Gastroesophageal sphincter (tissue), 4 donors: ENCODE measurements around the gene KRTAP4-5. TPM values are rescaled to one million over a fixed set of nuclear protein-coding genes. Genes with fewer than 3 reads are reported as not detected.

ENCODE experiments used
- ATAC-seq: fragments of 150-250 bp; one replicate; pipeline ENCODE4 v1.9.1; 2016; ENCODE audit warnings: mild to moderate bottlenecking, moderate library complexity
- H3K27ac ChIP-seq, 4 donors: fragments of 200-600 bp; sonication (generic) in 3 of 4; 1 replicate in 3 of 4; 2 replicates in 1 of 4; pipeline ENCODE4 v1.5.1; 2016 to 2019
- H3K27me3 ChIP-seq: fragments of 200-600 bp; sonication (generic); one replicate; pipeline ENCODE4 v1.5.1; 2019
- H3K36me3 ChIP-seq, 2 donors: fragments of 200-600 bp; sonication (generic); one replicate each; pipeline ENCODE4 v1.5.1; 2019; ENCODE audit warnings: control low read depth in 1 of 2
- H3K4me1 ChIP-seq, 3 donors: fragments of 200-600 bp; sonication (generic); 1 replicate in 2 of 3; 2 replicates in 1 of 3; pipeline ENCODE4 v1.5.1; 2016 to 2019; ENCODE audit warnings: control low read depth in 2 of 3
- H3K4me3 ChIP-seq, 2 donors: fragments of 200-600 bp; sonication (generic); one replicate each; pipeline ENCODE4 v1.5.1; 2019; ENCODE audit warnings: mild to moderate bottlenecking in 1 of 2, moderate library complexity in 1 of 2
- H3K9me3 ChIP-seq, 3 donors: fragments of 200-600 bp; sonication (generic); one replicate each; pipeline ENCODE4 v1.5.1; 2017 to 2019; ENCODE audit warnings: control low read depth in 2 of 3
- CTCF ChIP-seq, 4 experiments: fragments of 200-600 bp in 2 of 4; fragments of 450-650 bp in 2 of 4; sonication (generic) in 1 of 4; IDR thresholded peaks; one replicate each; pipeline ENCODE4 v1.5.1; 2017 to 2019; ENCODE audit warnings: antibody characterized with exemption in 4 of 4, mild to moderate bottlenecking in 2 of 4, moderate library complexity in 2 of 4
- EP300 ChIP-seq: sonication (generic); formaldehyde crosslinking; IDR thresholded peaks from one replicate; pipeline ENCODE4 v1.6.1; 2017; ENCODE audit warnings: antibody characterized with exemption, mild to moderate bottlenecking
- POLR2A ChIP-seq, 2 donors: fragments of 450-650 bp; IDR thresholded peaks; one replicate each; pipeline ENCODE4 v1.6.1; 2017; ENCODE audit warnings: antibody characterized with exemption in 2 of 2, mild to moderate bottlenecking in 2 of 2, moderate library complexity in 1 of 2
- POLR2AphosphoS5 ChIP-seq: sonication (generic); formaldehyde crosslinking; IDR thresholded peaks from one replicate; pipeline ENCODE4 v1.6.1; 2017; ENCODE audit warnings: antibody characterized with exemption
- WGBS, 2 donors: methylation state at CpG; one replicate each; pipeline ENCODE4 v1.1.5; 2018; ENCODE audit warnings: low coverage in 1 of 2; 5-methylcytosine and 5-hydroxymethylcytosine counted together
- total RNA-seq, 4 donors: library from RNA; depleted of rRNA; stranded (reverse); fragments of >200 nt; gene quantifications; one replicate each; pipeline ENCODE4 v1.1.0, GENCODE V29; 2016

KRTAP4-5 gene
- total RNA-seq, 4 donors from 2014 or later = not detected

- Histone ChIP-seq H3K27ac (no peak overlapping the region), H3K9me3 (no peaks in the 10 kb centered on the region), H3K4me3 (no peak overlapping the region), H3K27me3 (peaks cover 11% of the 10 kb centered on the region), H3K36me3 (no peaks in the 10 kb centered on the region), H3K4me1 (no peaks in the 10 kb centered on the region)
- no peak for ATAC-seq
- WGBS, 2 donors = 70 to 72% methylated on average over 2 to 3 of the region's 3 CpGs
- TF ChIP-seq POLR2A (IDR thresholded peaks at IDR 0.05) = no peak
- TF ChIP-seq POLR2AphosphoS5 = no peak
- no peak for TF ChIP-seq CTCF (IDR thresholded peaks at IDR 0.05)
- no peak for TF ChIP-seq EP300
Observed at GRCh38 chr17:41176744-41177387, 27.2 kb upstream of the KRTAP4-5 start.

- Histone ChIP-seq H3K27ac (no peak overlapping the region), H3K27me3 (peaks cover 14% of the 10 kb centered on the region), H3K9me3 (no peaks in the 10 kb centered on the region), H3K4me1 (no peaks in the 10 kb centered on the region), H3K36me3 (no peaks in the 10 kb centered on the region), H3K4me3 (no peak overlapping the region)
- no peak for TF ChIP-seq POLR2AphosphoS5
- TF ChIP-seq EP300 = no peak
- no peak for TF ChIP-seq POLR2A (IDR thresholded peaks at IDR 0.05)
- TF ChIP-seq CTCF (IDR thresholded peaks at IDR 0.05) = no peak
- ATAC-seq = no peak
- 67 to 87% methylated on average over 1 to 2 of the region's 2 CpGs for WGBS, 2 donors
Observed at GRCh38 chr17:41171886-41172285, 22.3 kb upstream of the KRTAP4-5 start.

- Histone ChIP-seq H3K9me3 (no peaks in the 10 kb centered on the region), H3K27ac (no peak within 1 kb of the TSS), H3K27me3 (peaks cover 3% of the 10 kb centered on the region), H3K36me3 (no peaks in the 10 kb centered on the region), H3K4me1 (no peaks in the 10 kb centered on the region), H3K4me3 (no peak within 1 kb of the TSS)
- TF ChIP-seq POLR2A (IDR thresholded peaks at IDR 0.05) (no peak), EP300 (no peak), POLR2AphosphoS5 (no peak), CTCF (IDR thresholded peaks at IDR 0.05) (no peak)
- WGBS, 2 donors = 55% methylated on average over 1 of the region's 1 CpG; no CpG with 5 or more reads in 1 of the 2 donors
- no peak for ATAC-seq
Observed at GRCh38 chr17:41168121-41168520, 18.5 kb upstream of the KRTAP4-5 start, which contains the start of gene KRTAP4-3. Gene KRTAP4-3, minus strand, starts transcription at chr17:41168221. Its CDS starts 49 bp downstream, at chr17:41168172.

- no peaks in the 10 kb centered on the region for H3K36me3 ChIP-seq
- WGBS, 2 donors = 46 to 90% methylated on average over 3 to 4 of the region's 7 CpGs
- ATAC-seq = no peak
Observed at GRCh38 chr17:41167561-41167960, 17.9 kb upstream of the KRTAP4-5 start.

More at GRCh38 chr17:41167561-41167960, 17.9 kb upstream of the KRTAP4-5 start:
- TF ChIP-seq CTCF (IDR thresholded peaks at IDR 0.05) = no peak
- TF ChIP-seq EP300 = no peak
- TF ChIP-seq POLR2A (IDR thresholded peaks at IDR 0.05) = no peak
- no peak for TF ChIP-seq POLR2AphosphoS5
- Histone ChIP-seq H3K27me3 (peaks cover 3% of the 10 kb centered on the region), H3K27ac (no peak overlapping the region), H3K4me1 (no peaks in the 10 kb centered on the region), H3K9me3 (no peaks in the 10 kb centered on the region), H3K4me3 (no peak overlapping the region)
